Esophagus squamous epithelium (tissue), 4 donors: ENCODE data around the gene COX7B.

ENCODE experiments used
- CTCF ChIP-seq, 6 experiments: fragments of 450-650 bp in 4 of 6; fragments of 200-600 bp in 2 of 6; sonication (generic) in 2 of 6; IDR thresholded peaks; one replicate each; pipeline ENCODE4 v1.5.1; 2016 to 2019; ENCODE audit warnings: antibody characterized with exemption in 6 of 6, mild to moderate bottlenecking in 4 of 6, moderate library complexity in 4 of 6
- POLR2A ChIP-seq, 4 donors: fragments of 450-650 bp; IDR thresholded peaks; one replicate each; pipeline ENCODE4 v1.6.1; 2017; ENCODE audit warnings: antibody characterized with exemption in 4 of 4, mild to moderate bottlenecking in 4 of 4, moderate library complexity in 3 of 4

DNA sequence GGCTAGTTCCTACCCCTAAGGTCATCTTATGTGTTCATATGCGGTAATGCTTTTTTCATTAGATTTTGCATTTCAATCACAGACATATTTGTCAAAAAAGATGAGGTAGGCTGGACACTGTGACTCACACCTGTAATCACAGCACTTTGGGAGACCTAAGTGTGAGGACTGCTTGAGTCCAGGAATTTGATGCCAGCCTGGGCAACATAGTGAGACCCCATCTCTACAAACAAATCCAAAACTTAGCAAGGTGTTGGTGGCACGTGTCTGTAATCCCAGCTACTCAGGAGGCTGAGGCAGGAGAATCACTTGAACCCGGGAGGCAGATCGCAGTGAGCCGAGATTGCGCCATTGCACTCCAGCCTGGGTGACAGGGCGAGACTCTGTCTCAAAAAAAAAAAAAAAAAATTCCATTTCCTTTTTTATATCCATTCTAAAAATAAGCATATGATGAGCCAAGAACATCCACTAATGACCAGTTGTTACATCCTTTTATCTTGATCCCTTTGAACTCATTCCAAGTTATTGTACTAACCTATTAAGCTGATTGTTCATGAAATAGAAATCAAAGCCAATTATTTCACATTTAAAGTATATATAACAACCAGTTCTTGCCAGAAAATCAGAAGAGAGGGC, 46.8 kb downstream of the COX7B start:
- no peak for TF ChIP-seq CTCF (IDR thresholded peaks at IDR 0.05)
- TF ChIP-seq POLR2A (IDR thresholded peaks at IDR 0.05): no peak
